Measurements from ENCODE around the gene KLHL33. TPM values are rescaled to one million over a fixed set of nuclear protein-coding genes. Genes with fewer than 3 reads are reported as not detected.

The KLHL33 gene
- total RNA-seq, 4 donors from 2014 or later, result 0.16 to 0.27 TPM; not detected in 2

DNA sequence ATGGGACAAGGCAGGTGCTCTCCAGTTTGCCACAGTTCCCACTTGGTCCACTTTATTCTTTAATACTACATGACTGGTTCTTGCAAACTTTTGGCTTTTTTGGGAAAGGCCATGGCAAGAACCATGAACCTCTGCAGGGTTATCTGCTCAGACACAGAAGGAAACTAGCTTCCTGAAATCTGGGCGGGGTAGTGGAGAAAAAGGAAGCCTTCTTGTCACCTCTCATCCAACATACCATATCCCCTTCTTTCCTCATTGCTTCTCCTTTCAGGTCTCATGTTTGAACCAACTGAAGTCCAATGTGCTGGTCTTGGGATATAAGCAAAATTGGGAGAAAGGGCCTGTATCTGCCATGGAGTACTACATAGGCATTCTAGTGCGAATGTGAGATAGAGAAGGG, 5.5 kb upstream of the KLHL33 start:
- Histone ChIP-seq H3K36me3 (peaks cover 0 to 7% (median 0%) of the 10 kb centered on the region in 4 donors), H3K27me3 (no peaks in the 10 kb centered on the region), H3K4me1 (no peaks in the 10 kb centered on the region), H3K4me3 (no peak overlapping the region), H3K27ac (no peak overlapping the region), H3K9me3 (no peaks in the 10 kb centered on the region)
- TF ChIP-seq POLR2AphosphoS5 (IDR thresholded peaks at IDR 0.05) (no peak), POLR2A (IDR thresholded peaks at IDR 0.05) (no peak), CTCF (IDR thresholded peaks at IDR 0.05) (no peak), EP300 (IDR thresholded peaks at IDR 0.05; ENCODE audit: low read depth) (no peak)
- in situ Hi-C loops (cut with MboI; ENCODE audit: low pct_ligation_motif_present in 1 of 4, low pct_unique_long_range_greater_than_20kb in 1 of 4, low sequenced_read_pairs in 3 of 4) (no loop called here), intact Hi-C loops (cut with DNase I; ENCODE audit: low total_unique reads) (no loop called here)
- WGBS, 2 donors (ENCODE audit: low coverage in 1 of 2), result 95% methylated on average over 2 of the region's 2 CpGs; no CpG with 5 or more reads in 1 of the 2 donors
- DNase-seq, result no peak

DNA sequence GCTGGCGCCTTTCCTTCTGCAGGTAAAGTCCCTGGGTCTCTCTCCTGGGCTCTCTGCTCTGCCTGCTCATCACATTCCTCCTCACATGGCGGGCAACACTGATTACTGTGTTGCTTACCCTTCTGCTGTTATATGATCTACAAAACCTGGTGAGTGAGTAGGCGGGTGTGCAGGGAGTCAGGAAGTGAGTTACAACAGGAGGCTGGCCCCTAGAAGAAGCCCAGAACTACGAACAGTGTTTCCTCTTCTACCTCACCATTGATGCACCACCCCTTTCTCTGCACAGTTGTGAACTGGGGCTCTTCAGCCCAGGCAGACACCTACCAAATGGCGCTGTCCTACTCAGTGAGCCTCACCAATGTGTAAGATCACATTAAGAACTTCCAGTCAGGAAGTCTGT, 4.9 kb upstream of the KLHL33 start:
- DNase-seq, result no peak
- H3K4me3 ChIP-seq, result no peak overlapping the region

DNA sequence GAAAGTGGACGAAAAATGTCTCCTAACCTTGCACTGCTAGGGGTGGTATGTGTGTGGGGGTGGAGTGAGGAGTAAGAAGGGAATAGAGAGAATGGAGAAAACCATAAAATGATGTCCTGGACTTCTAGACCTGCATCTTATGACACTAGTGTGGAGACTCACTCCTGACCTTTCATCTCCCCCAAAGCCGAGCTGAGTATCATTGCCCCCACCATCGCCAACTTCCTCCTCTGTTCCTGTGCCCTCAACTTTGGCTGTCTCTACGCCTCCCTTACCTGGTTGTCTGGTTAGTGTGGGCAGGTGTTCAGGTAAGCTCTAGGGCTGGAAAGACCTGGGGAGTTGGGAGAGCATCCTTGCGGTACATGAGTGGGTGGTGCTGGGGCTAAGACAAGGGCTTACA, 4.5 kb upstream of the KLHL33 start:
- in situ Hi-C loops (cut with MboI; ENCODE audit: low pct_ligation_motif_present in 1 of 4, low pct_unique_long_range_greater_than_20kb in 1 of 4, low sequenced_read_pairs in 3 of 4), result no loop called here
- WGBS, 2 donors (ENCODE audit: low coverage in 1 of 2), result 89% methylated on average over 5 of the region's 5 CpGs; no CpG with 5 or more reads in 1 of the 2 donors
- no peaks in the 10 kb centered on the region for H3K36me3 ChIP-seq
- no peaks in the 10 kb centered on the region for H3K4me1 ChIP-seq
- H3K27ac ChIP-seq, result no peak overlapping the region
- no peak overlapping the region for H3K4me3 ChIP-seq
- no peak for TF ChIP-seq EP300 (IDR thresholded peaks at IDR 0.05; ENCODE audit: low read depth)
- TF ChIP-seq POLR2A (IDR thresholded peaks at IDR 0.05), result no peak
- TF ChIP-seq CTCF (IDR thresholded peaks at IDR 0.05), result no peak
- TF ChIP-seq POLR2AphosphoS5 (IDR thresholded peaks at IDR 0.05), result no peak
- DNase-seq, result no peak
- intact Hi-C loops (cut with DNase I; ENCODE audit: low total_unique reads), result no loop called here
- H3K27me3 ChIP-seq, result no peaks in the 10 kb centered on the region
- no peaks in the 10 kb centered on the region for H3K9me3 ChIP-seq

More for the DNA sequence above, 4.9 kb upstream of the KLHL33 start:
- no peak overlapping the region for H3K27ac ChIP-seq
- no peaks in the 10 kb centered on the region for H3K27me3 ChIP-seq
- TF ChIP-seq POLR2AphosphoS5 (IDR thresholded peaks at IDR 0.05) (no peak), EP300 (IDR thresholded peaks at IDR 0.05; ENCODE audit: low read depth) (no peak), POLR2A (IDR thresholded peaks at IDR 0.05) (no peak), CTCF (IDR thresholded peaks at IDR 0.05) (no peak)
- peaks cover 0 to under 1% (median 0%) of the 10 kb centered on the region in 4 donors for H3K36me3 ChIP-seq
- H3K4me1 ChIP-seq, result no peaks in the 10 kb centered on the region
- intact Hi-C loops (cut with DNase I; ENCODE audit: low total_unique reads) (no loop called here), in situ Hi-C loops (cut with MboI; ENCODE audit: low pct_ligation_motif_present in 1 of 4, low pct_unique_long_range_greater_than_20kb in 1 of 4, low sequenced_read_pairs in 3 of 4) (no loop called here)
- H3K9me3 ChIP-seq, result no peaks in the 10 kb centered on the region
- 46 to 69% methylated on average over 3 to 5 of the region's 5 CpGs for WGBS, 2 donors (ENCODE audit: low coverage in 1 of 2)

DNA sequence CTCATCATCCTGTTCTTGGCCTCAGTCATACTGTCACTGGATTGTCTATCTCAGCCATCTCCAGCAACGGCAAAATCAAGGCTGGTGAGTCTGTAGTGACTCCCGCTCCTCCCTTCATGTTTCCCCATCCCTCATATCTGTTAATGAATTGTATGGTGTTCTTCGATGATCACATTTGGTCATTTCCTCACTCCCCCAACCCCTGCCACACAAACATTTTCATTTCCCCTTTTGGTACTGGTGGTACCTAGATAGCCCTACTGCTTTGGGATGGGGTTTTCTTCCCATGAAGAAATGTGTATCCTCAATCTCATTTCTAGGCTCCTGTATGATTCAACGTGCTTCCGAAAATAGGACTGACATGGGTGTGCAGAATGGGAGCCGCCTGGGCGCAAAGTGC, 2.7 kb upstream of the KLHL33 start:
- Histone ChIP-seq H3K27ac (no peak overlapping the region), H3K4me3 (no peak overlapping the region), H3K9me3 (no peaks in the 10 kb centered on the region), H3K4me1 (no peaks in the 10 kb centered on the region), H3K27me3 (no peaks in the 10 kb centered on the region), H3K36me3 (no peaks in the 10 kb centered on the region)
- TF ChIP-seq CTCF (IDR thresholded peaks at IDR 0.05), result no peak
- no peak for TF ChIP-seq POLR2AphosphoS5 (IDR thresholded peaks at IDR 0.05)
- TF ChIP-seq POLR2A (IDR thresholded peaks at IDR 0.05), result no peak
- no peak for TF ChIP-seq EP300 (IDR thresholded peaks at IDR 0.05; ENCODE audit: low read depth)
- in situ Hi-C loops (cut with MboI; ENCODE audit: low pct_ligation_motif_present in 1 of 4, low pct_unique_long_range_greater_than_20kb in 1 of 4, low sequenced_read_pairs in 3 of 4) (no loop called here), intact Hi-C loops (cut with DNase I; ENCODE audit: low total_unique reads) (no loop called here)
- 85 to 94% methylated on average over 7 of the region's 7 CpGs for WGBS, 2 donors (ENCODE audit: low coverage in 1 of 2)
- DNase-seq, result no peak
